Kidney epithelial cell (primary cell): ENCODE data around the gene GAL3ST3. TPM values are rescaled to one million over a fixed set of nuclear protein-coding genes. Genes with fewer than 3 reads are reported as not detected.

Source experiments
- DNase-seq: peaks from one replicate; pipeline ENCODE4 v3.0.0-alpha.2; 2010; ENCODE audit warnings: low read depth
- H3K27me3 ChIP-seq: 2 replicates; pipeline ENCODE4 v1.6.0; 2011; ENCODE audit warnings: low read length; ENCODE audit not compliant: control insufficient read depth, insufficient read depth
- H3K36me3 ChIP-seq: 2 replicates; pipeline ENCODE4 v1.5.1; 2011; ENCODE audit warnings: low read length; ENCODE audit not compliant: control insufficient read depth, insufficient read depth
- H3K4me3 ChIP-seq: 2 replicates; pipeline ENCODE4 v1.5.1; 2011; ENCODE audit warnings: low read depth, mild to moderate bottlenecking, control low read depth, low read length
- CTCF ChIP-seq: IDR thresholded peaks from 2 replicates; pipeline ENCODE4 v1.5.1; 2011; ENCODE audit warnings: mild to moderate bottlenecking, moderate library complexity, low read length, control low read depth, inconsistent platforms; ENCODE audit not compliant: insufficient read depth, poor library complexity, severe bottlenecking
- total RNA-seq: library from RNA; depleted of rRNA; stranded (reverse); fragments of >200 nt; gene quantifications from 2 replicates; pipeline ENCODE4 v1.2.3, GENCODE V29; 2015

Gene GAL3ST3
- total RNA-seq, 1 donor from 2014 or later = 4.4 TPM

DNA sequence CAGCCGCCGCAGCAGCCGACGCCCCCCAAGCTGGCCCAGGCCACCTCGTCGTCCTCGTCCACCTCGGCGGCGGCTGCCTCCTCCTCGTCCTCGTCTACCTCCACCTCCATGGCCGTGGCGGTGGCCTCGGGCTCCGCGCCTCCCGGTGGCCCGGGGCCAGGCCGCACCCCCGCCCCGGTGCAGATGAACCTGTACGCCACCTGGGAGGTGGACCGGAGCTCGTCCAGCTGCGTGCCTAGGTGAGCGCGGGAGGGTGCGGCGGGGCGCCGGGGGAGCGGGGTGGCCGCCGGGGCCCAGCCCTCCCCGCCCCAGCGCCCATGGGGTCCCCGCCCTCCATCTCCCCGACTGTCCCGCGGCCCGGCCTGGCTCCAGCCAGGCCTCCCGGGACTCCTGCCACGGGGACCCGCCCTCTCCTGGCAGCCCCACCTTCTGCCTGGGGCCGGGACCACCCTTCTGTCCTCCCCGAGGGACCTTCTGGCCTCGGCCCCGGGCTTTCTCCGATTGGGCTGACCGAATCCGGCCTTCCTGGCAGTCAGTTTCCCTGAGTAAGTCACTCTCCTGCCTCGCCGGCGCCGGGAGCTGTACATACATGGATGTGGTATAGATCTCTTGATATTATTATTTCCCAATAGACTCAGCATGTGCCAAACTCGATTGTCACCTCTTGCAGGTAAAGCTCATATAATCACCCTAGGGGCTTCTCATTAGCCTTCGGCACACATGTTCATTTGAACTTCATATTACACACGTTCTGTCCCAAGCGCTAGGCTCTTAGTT is 21.8 kb upstream of the GAL3ST3 start:
- peaks cover 4% of the 10 kb centered on the region for H3K36me3 ChIP-seq
- peak overlapping the region; percentile 79 for H3K4me3 ChIP-seq
- no peak for DNase-seq
- H3K27me3 ChIP-seq = no peaks in the 10 kb centered on the region
- no peak for TF ChIP-seq CTCF

DNA sequence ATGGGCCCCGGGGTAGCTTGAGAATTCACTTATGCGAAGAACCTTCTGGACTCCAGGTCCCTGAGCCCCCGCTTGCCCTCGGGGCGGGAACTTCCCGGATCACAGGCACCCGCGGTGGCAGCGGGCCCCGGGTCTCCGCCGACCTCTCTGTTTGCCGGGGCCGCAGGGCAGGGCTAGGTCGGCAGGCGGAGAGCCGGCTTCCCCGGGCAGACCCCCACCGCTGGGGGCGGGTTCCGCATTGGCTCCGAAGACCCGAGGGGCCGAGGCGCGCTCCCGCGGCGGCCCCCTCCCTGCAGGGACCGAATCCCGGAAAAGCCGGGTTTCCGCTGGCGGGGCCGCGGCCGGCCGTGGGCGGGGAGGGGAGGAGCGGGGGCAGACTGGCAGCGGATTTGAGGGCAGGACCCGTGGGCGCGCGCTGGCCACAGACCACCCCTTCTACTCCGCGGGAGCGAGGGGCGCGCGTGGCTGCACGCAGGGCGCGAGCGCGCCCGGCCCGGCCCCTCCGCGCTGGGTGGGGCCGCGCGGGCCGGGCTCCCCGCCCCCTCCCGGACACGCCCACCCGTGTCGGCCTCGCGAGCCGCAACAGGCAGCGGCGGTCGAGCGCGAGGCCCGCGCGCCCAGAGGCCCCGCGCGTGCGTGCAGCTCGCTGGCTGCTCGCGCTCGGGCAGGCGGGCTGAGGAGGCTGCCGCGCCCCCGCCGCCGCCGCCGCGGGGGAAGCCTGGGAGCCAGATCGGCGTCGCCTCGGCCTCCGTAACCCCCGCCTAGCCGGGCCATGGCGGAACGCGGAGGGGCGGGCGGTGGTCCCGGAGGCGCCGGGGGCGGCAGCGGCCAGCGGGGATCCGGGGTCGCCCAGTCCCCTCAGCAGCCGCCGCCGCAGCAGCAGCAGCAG is 21.0 kb upstream of the GAL3ST3 start, which contains the start of gene PACS1:
Gene PACS1, plus strand, starts transcription at position 558 of the 889 bp plus-strand sequence. Its CDS starts 215 bp downstream, at position 773.
- TF ChIP-seq CTCF = no peak
- peak within 1 kb of the TSS; percentile 79 for H3K4me3 ChIP-seq
- H3K36me3 ChIP-seq = peaks cover 4% of the 10 kb centered on the region
- H3K27me3 ChIP-seq = no peaks in the 10 kb centered on the region
- no peak for DNase-seq

DNA sequence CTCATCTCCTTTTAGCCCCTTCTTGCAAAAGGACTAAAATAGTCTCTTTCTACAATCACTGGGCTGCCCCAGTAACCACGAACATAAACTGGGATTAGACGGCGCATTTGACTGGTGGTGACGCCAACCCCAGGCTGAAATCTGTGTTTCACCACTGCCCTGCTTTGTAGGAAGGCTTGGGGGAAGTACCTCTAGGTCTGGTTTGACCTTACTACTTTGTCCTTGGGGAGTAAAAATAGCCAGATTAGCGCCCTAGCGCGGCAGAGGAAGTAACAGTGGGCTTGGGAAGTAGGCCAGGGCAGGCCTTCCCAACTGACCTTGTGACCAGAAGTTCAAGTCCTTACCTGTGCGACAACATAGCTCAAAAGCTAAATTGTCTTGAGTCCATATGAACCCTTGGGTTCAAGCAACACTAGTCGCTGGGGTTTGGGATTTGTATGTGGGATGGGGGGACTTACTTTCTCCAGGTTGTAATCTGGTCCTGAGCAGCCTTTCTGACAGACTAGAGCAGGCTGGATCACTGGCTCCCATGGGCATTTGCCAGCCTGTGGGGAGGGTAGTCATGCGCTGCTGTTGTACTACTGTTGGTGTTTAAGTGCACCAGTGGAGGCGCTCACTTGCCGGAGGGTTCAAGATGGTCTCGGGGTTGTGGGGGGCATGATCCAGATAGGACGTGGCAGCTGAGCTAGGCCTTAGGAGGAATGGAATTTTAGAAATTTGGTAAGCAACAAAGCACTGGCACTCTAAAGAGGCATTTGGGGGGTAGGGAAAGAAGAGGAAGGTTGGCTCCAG is 20.2 kb upstream of the GAL3ST3 start:
- H3K27me3 ChIP-seq = no peaks in the 10 kb centered on the region
- peak; percentile 31 for TF ChIP-seq CTCF

GRCh38 chr11:66068154-66068821 is 19.3 kb upstream of the GAL3ST3 start:
- no peaks in the 10 kb centered on the region for H3K27me3 ChIP-seq
- DNase-seq = no peak
- H3K36me3 ChIP-seq = peaks cover 7% of the 10 kb centered on the region
- no peak overlapping the region for H3K4me3 ChIP-seq
- peak; percentile 95 for TF ChIP-seq CTCF

More for the DNA sequence above, 20.2 kb upstream of the GAL3ST3 start:
- Histone ChIP-seq H3K4me3 (peak overlapping the region; percentile 79), H3K36me3 (peaks cover 4% of the 10 kb centered on the region)
- DNase-seq = no peak

- peaks cover 7% of the 10 kb centered on the region for H3K36me3 ChIP-seq
- H3K4me3 ChIP-seq = no peak overlapping the region
- no peak for DNase-seq
- no peaks in the 10 kb centered on the region for H3K27me3 ChIP-seq
- no peak for TF ChIP-seq CTCF
Observed at GRCh38 chr11:66067640-66068039, 18.7 kb upstream of the GAL3ST3 start.
